ENCODE results near the gene NANS.
A peak's percentile ranks its signal among the peaks of the same experiment; 100 is the strongest.

The NANS gene

DNA sequence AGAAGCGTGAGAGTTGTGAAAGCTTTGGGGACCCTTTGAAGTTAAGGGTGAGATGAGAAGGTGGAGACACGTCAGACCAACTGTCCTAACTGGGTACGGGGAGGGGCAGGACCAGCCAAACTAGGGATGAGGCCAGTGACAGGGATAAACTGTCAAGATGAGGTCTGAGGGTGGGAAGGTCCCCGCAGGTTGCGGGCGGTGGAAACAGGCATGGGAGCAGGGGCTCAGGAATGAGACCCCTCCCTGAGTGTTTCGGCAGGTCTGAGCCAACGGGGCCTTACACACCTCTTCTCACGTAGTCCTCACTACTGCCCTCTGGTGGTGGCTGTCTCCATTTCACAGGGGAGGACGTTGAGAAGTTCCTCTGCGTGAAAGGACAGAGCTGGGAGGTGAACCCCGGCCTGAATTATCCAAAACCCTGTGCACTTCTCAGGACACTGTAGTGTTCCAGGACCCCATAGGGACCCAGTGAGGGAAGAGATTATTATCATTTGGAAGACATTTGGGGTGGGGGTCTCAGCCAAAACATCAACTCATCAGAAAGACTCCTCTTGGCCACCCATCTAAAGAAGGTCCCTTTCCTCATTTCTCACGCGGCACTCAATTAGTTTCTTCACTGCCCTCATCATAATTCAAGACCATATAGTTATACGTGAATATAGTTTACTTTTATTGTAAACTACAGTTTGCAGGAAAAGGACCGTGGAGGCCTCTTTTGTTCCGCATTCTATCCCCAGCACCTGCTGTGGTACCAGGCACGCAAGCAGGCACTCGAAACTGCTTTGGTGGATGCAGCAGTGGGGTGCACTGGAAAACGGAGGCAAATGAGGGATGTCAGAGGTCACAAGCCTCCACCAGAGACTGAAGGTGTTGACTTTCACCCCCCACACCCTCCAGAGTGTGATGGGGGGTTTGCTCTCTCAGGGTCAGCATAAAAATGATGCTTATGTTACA is 21.7 kb upstream of the NANS start:
- peak; percentile 18 for DNase-seq (ENCODE audit: low read depth, low spot score)
- H3K27ac ChIP-seq: peak overlapping the region; percentile 72

DNA sequence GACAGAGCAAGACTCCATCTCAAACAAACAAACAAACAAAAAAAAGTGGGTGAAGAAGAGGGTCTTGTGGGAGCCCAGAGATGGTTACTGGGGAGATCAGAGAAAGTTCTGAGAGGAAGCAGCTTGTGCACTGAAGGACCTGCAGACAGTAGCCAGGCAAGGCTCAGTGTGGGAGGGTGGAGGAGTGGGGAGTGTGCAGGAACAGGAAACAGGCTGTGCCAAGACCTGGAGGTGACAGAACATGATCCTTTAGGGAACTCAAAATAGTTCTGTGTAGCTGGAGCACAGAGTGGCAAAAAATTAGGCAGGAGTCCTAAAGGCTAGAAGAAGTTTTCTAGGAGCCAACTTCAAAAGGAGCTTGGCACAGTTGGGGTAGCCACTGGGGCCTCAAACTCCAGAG is 19.2 kb upstream of the NANS start:
- H3K27ac ChIP-seq: no peak overlapping the region
- DNase-seq (ENCODE audit: low read depth, low spot score): no peak

DNA sequence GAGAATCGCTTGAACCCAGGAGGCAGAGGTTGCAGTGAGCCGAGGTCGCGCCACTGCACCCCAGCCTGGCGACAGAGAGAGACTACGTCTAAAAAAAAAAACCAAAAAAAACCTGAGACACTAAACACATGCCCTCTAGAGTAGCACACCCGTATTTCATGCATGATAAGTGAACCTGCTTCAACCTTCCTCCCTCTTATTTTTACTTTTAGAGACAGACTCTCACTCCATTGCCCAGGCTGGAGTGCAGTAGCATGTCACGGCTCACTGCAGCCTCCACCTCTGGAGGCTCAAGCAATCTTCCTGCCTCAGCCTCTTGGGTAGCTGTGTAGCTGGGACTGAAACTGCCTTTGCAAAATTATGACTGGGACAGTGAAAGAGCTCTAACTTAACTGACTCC is 17.6 kb upstream of the NANS start:
- no peak overlapping the region for H3K27ac ChIP-seq
- DNase-seq (ENCODE audit: low read depth, low spot score): no peak

DNA sequence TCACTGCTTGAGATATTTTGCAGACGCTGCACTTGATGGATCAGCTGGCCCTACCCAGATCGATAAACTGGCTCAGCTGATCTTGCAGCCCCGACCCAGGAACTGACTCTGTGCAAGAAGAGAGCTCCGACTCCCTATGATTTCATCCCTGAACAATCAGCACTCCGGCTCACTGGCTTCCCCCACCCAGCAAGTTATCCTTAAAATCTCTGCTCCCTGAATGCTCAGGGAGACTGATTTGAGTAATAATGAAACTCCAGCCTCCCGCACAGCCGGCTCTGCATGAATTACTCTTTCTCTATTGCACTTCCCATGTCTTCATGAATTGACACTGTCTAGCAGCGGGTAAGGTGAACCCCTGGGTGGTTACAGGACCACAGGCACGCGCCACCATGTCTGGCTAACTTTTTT is 16.9 kb upstream of the NANS start:
- H3K27ac ChIP-seq: no peak overlapping the region
- no peak for DNase-seq (ENCODE audit: low read depth, low spot score)

DNA sequence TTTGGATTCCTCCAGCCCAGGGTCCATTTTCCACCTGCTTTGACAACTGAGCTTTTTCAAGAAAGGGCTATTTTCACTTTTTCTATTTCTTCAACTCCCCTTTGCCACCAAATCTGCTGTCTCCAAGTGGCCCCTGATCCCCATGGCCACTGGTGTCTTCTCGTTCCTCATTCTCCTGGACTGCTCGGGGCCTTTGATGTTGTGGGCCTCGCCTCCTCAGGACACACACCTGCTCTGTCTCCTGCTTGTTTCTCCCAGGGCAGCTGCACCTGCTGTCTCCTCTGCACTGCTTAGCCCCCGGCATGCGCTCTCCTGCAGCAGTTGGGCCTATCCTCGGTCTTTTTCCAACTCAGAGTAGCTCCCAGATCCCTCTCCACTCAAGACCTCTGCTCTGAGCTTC is 16.3 kb upstream of the NANS start:
- no peak for DNase-seq (ENCODE audit: low read depth, low spot score)
- H3K27ac ChIP-seq: no peak overlapping the region

DNA sequence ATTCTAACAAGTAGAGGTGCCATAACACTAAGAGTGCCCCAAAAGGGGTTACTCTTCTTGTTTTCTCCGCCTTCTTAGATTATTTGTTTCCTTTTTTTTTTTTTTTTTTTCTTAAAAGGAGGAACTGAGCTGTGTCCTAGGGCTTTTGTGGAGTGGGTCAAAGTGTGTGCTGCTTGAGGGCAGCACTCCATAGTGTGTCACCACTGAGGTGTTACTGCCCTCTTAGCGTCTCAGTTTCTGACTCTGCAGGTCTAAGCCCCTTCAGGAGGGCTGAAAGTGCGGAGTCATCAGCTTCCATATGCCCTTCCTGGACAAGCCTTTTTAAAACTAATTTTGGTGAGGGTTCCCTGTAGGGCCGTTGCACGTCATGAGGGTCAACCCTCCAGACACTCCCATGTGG is 12.6 kb upstream of the NANS start:
- DNase-seq (ENCODE audit: low read depth, low spot score): no peak
- no peak overlapping the region for H3K27ac ChIP-seq

DNA sequence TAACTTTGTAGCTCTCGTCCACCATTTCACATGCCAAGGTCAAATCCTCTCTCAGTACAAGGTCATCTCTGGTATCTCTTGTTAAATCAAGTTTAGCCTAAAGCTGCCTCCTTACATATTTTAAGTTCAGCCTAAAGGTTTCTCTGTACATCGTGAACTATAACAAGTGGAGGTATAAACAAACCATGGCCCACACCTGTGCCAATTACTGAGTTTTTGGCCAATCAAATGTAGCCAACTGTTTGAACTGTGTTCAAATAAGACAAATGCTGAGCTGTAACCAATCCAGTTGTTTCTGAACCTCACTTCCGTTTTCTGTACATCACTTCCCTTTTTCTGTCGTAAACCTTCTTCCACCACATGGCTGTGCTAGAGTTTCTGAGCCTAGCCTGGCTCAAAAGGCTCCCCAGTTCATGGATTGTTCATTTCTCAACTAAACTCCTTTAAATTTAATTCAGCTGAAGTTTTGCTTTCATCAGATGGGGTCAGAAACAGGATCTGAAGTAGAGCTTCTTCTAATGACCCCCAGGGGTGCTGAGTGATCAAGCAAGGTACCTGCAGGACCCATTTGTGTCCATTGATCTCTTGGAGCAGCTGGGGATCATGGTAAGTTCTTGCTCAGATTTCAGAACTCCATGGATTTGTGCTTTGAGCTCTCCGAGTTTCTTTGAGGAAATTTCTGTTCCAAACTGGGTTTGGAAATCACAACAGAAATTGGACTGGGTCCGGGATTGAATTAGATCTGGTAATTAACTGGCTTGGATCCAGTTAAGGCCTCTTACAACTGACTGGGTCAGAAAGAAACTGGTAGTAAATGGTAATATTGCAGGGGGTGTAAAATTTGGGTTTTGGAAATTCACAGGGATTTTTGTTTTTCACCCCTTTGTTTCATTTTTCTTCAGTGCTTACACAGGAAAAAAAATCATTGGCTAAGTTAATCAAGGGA is 11.0 kb upstream of the NANS start:
- no peak overlapping the region for H3K27ac ChIP-seq

DNA sequence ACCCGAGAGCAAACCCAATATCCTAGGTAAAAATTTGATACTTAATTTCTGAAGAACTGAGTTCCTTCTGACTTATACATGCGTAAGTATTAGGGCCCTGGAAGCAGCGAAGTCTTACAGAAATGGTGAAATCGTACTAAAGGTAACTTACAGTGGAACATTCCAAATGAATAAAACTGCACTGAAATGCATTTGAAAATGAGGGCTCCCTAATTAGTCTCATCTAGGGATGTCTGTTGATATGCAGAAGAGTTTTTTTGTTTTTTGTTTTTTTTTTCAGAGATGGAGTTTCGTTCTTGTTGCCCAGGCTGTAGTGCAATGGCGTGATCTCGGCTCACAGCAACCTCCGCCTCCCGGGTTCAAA is 10.4 kb upstream of the NANS start:
- H3K27ac ChIP-seq: no peak overlapping the region
- DNase-seq (ENCODE audit: low read depth, low spot score): no peak

More for the DNA sequence above, 11.0 kb upstream of the NANS start:
- DNase-seq (ENCODE audit: low read depth, low spot score): no peak

DNA sequence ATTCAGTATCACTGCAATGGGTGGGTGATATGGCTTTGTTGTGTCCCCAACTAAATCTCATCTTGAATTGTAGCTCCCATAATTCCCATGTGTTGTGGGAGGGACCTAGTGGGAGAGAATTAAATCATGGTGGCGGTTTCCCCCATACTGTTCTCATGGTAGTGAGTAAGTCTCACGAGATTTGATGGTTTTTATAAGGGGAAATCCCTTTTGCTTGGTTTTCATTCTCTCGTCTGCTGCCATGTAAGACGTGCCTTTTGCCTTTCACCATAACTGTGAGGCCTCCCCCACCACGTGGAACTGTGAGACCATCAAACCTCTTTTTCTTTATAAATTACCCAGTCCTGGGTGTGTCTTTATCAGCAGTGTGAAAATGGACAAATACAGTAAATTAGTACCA is 9.5 kb upstream of the NANS start:
- no peak for DNase-seq (ENCODE audit: low read depth, low spot score)
- no peak overlapping the region for H3K27ac ChIP-seq

DNA sequence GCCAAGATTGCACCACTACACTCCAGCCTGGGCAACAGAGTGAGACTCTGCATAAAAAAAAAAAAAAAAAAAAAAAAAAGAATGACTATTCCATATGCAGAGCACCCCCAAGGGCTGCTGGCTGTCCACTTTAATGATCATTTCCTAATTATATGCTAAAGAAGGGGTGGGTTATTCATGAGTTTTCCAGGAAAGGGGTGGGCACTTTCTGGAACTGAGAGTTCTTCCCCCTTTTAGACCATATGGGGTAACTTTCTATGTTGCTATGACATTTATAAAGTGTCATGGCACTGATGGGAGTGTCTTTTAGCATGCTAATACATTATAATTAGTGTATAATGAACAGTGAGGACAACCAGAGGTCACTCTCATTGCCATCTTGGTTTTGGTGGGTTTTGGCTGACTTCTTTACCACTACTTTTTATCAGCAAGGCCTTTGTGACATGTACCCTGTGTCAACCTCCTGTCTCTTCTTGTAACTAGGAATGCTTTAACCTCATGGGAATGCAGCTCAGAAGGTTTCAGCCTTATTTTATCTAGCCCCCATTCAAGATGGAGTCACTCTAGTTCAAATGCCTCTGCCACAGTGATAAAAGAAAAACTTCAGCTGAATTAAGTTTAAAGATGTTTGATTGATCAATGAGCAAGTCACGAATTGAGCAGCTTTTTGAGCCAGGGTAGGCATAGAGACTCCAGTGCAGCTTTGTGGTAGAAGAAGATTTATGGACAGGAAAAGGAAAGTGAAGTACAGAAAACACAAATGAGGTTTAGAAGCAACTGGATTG is 7.1 kb upstream of the NANS start:
- H3K27ac ChIP-seq: no peak overlapping the region
- DNase-seq (ENCODE audit: low read depth, low spot score): no peak

DNA sequence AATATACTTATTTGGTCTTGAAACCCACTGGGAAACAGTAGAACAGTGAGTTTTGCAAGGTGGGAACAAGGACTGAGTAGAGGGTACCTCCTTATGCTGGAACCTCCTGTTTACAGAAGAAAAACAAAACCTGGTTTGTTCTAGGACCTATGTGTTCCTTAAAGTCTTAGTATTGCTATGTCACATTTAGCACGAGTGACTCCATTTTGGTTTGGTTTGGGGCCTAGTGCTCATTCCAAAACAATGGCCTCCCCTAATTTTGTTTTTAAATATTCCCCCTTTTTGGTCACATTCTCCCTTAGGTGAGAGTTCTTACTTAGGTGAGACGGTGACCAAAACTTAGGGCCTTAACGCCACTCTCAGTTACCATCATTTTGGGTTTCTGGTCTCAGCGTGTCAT is 6.2 kb upstream of the NANS start:
- DNase-seq (ENCODE audit: low read depth, low spot score): no peak
- H3K27ac ChIP-seq: no peak overlapping the region

DNA sequence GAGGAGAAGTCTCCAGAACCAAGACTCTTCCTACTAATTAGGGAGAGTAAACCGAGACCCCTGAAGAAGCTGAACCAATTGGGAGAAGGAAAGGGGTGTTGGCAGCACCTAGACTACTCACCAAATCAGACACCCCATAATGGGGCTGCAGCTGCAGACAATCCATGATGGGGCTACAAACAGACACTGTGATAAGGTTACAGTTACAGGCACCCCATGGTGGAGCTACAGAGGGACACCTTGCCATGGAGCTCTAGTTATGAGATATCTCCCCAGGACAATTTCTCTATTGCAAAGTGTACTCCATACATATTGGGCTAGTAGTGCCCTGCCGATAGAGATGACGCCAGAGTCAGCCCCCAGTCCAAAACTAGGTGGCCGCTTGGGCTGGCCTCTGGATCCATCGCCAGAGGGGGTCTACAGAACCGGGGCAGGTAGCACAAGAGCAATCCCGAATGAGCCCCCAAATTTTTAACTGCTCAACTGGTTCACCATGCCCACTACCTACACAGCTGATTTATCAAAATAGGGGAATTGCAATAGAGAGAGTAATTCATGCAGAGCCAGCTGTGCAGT is 2.1 kb upstream of the NANS start:
- H3K27ac ChIP-seq: no peak overlapping the region
- no peak for DNase-seq (ENCODE audit: low read depth, low spot score)

DNA sequence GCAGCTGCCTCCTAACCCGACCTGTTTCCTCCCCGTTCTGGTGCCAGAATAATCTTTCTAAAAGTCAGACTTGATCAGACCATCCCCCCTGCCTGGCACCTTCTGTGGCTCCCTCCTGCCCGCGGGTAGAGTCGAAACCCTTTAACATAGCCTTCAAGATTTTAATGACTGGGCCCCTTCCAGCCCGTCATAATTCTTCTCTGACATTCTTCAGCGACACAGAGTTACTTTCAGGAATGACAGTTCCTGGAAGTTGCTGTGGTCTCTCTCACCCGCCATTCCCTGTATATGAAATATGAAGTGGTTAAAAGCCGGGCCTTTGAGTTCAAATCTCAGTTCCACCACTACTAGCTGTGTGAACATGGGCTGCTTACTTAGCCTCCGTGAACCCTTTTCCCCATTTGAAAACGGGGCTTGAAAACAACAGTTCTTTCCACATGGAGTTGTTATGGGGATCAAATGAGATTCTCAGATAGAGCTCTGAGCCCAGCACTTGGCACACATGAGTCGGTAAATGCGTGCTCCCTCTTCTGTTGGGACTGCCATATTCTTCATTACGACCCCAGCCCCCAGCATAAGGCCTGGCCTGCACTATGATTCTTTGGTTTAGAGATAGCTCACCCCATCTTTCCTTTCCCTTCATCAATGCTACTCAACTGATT is 737 bp downstream of the NANS start:
- peak overlapping the region; percentile 78 for H3K27ac ChIP-seq
- DNase-seq (ENCODE audit: low read depth, low spot score): no peak

DNA sequence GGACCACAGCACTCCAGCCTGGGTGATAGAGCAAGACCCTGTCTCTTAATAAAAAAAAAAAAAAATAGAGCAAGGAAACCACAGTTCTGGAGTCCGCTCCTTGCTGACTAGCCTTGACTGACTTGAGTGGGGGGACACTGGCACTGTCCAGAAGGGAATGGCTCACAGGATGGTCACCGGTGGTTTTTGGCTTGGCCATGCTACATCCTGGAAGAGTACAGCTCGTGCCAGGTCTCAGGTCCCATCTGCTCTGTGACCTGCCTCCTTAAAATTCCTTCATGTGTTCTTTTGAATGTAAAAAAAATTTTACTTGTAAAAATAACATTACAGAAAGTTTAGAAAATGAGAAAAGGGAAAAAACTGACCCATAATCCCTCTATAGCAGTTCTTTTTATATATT is 5.6 kb downstream of the NANS start:
- DNase-seq (ENCODE audit: low read depth, low spot score): no peak
- no peak overlapping the region for H3K27ac ChIP-seq

DNA sequence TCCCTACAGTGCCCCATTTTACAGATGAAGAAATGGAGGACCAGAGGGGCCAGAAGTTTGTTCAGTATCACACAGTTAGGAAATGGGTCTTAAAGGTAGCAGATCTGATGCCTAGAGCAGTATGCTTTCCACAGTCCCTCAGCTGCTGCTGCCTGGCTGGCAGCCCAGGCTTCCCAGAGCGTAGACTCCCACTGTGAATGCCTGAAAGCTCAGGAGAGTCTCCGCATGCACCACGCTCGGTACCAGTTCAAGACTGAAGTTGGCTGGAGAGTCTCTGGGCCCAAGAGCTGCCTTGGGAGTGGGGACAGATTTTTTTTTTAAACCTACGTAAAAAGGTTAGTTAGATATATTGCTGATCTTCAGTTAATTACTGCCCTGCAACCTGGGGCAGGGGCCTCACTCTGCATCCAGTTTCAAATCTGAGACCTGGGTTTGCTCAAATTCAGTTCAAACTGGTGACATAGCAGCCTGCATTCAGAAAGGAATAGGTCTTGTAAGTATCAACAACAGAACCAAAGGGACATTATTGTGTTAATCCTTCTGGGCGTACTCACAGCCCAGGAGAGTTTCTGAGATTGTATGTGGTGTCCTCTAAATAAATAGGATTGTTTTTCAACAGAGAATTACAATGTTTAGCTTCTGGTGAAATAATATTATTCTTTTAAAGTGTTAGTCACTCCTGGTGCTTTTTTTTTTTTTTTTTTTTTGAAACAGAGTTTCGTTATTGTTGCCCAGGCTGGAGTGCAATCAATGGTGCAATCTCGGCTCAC is 8.3 kb downstream of the NANS start:
- no peak overlapping the region for H3K27ac ChIP-seq
- DNase-seq (ENCODE audit: low read depth, low spot score): no peak

DNA sequence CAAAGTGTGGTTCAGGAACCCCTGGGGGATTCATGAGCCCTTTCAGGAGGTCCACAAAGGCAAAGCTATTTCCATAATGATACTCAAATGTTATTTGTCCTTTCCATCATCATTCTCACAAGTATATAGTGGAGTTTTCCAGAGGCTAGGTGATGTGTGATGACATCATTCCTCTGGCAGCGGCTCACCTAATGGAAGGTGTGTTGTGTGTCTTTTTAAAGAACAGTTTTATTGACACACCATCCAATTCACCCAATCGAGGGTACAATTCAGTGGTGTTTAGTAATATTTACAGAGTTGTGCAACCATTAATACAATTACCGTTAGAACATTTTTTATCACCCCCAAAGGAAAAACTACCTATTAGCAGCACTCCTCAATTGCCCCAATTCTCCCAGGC is 9.7 kb downstream of the NANS start:
- H3K27ac ChIP-seq: no peak overlapping the region
- no peak for DNase-seq (ENCODE audit: low read depth, low spot score)

DNA sequence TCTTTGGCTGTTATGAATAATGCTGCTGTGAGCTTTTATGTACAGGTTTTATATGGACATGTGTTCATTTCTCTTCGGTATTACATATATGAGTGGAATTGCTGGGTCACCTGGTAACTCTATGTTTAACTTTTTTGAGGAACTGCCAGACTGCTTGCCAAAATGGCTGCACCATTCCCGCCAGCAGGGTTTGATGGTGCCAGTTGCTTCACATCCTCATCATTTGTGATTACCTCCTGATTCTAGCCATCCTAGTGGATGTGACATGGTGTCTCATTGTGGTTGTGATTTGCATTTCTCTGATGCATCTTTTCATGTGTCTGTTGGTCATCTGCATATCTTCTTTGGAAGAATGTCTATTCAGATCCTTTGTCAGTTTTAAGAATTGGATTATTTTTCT is 10.7 kb downstream of the NANS start:
- no peak for DNase-seq (ENCODE audit: low read depth, low spot score)

DNA sequence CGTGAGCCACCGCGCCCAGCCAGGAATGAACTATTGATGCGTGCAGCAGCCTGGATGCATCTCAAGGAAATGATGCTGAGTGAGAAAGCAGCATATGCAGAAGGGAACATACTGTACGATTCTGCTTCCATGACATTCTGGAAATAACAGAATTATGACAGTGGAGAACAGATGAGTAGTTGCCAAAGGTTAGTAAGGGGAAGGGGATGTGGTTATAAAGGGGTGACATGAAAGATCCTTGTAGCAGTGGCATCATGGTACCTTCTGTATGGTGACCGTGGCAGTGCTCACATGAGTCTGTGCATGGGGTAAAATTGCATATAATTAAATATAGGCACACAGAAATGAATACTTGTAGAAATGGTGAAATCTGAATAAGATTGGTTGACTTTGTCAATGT is 13.0 kb downstream of the NANS start:
- H3K27ac ChIP-seq: no peak overlapping the region
- no peak for DNase-seq (ENCODE audit: low read depth, low spot score)

More for the DNA sequence above, 10.7 kb downstream of the NANS start:
- H3K27ac ChIP-seq: no peak overlapping the region

DNA sequence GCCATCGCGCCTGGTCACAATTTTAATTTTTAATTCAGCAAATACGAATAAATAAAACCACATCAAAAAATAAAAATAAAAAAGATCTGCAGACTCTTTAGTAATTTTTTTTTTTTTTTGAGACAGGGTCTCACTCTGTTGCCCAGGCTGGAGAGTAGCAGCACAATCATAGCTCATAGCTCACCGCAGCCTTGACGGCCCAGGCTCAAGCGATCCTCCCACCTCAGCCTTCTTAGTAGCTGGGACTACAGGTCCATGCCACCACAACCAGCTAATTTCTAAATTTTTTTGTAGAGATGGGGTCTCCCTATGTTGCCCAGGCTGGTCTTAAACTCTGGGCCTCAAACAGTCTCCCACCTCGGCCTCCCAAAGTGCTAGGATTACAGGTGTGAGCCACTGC is 14.2 kb downstream of the NANS start:
- no peak overlapping the region for H3K27ac ChIP-seq
- DNase-seq (ENCODE audit: low read depth, low spot score): no peak

All from epithelial cell of prostate (primary cell).